Testis (tissue), 3 donors: ENCODE data around the gene DCUN1D4. TPM values are rescaled to one million over a fixed set of nuclear protein-coding genes. Genes with fewer than 3 reads are reported as not detected.
"Not testable (repeated sequence)": the region's sequence is repeated elsewhere in the genome, so short reads cannot be mapped to it uniquely, and the experiment has no call there.

Experiments used
- DNase-seq: peaks from one replicate; pipeline ENCODE4 v3.0.0-alpha.2; 2019
- H3K27ac ChIP-seq, 2 donors: fragments of 200-600 bp; sonication (generic); one replicate each; pipeline ENCODE4 v1.5.1; 2019
- H3K27me3 ChIP-seq: fragments of 200-600 bp; sonication (generic); one replicate; pipeline ENCODE4 v1.5.1; 2019
- H3K36me3 ChIP-seq: fragments of 200-600 bp; sonication (generic); one replicate; pipeline ENCODE4 v1.5.1; 2017; ENCODE audit warnings: low read depth; ENCODE audit errors: missing control alignments
- H3K4me1 ChIP-seq: fragments of 200-600 bp; sonication (generic); one replicate; pipeline ENCODE4 v1.5.1; 2019
- H3K4me3 ChIP-seq, 2 donors: fragments of 200-600 bp; sonication (generic); one replicate each; pipeline ENCODE4 v1.5.1; 2017 to 2019
- H3K9me3 ChIP-seq: fragments of 200-600 bp; sonication (generic); one replicate; pipeline ENCODE4 v1.5.1; 2017
- POLR2A ChIP-seq: fragments of 450-650 bp; IDR thresholded peaks from one replicate; pipeline ENCODE4 v1.6.1; 2017; ENCODE audit warnings: antibody characterized with exemption, mild to moderate bottlenecking, moderate library complexity
- WGBS, 2 donors: methylation state at CpG; one replicate each; pipeline ENCODE4 v1.1.5; 2018; 5-methylcytosine and 5-hydroxymethylcytosine counted together
- intact Hi-C: fragments of 100-400 bp; cut with DNase I; formaldehyde crosslinking; loops from one replicate; pipeline ENCODE4 v1.15.1; 2023; ENCODE audit warnings: low total_unique reads
- polyA plus RNA-seq: library from polyadenylated mRNA; stranded (reverse); fragments of 350-450 nt; fragmentation: Illumina TruSeq; extraction: RNeasy Lipid Tissue Mini Kit (QIAGEN cat#74804); gene quantifications from one replicate; pipeline ENCODE4 v1.2.3, GENCODE V29; 2014; ENCODE audit warnings: low read depth, low replicate concordance; ENCODE audit not compliant: insufficient read depth
- total RNA-seq, 2 donors: library from RNA; depleted of rRNA; stranded (reverse); fragments of >200 nt; gene quantifications; one replicate each; pipeline ENCODE4 v1.2.3, GENCODE V29; 2016
- TF ChIP-seq, protein P1 (sequence below), 3 experiments: fragments of 450-650 bp in 2 of 3; fragments of 200-600 bp in 1 of 3; sonication (generic) in 1 of 3; IDR thresholded peaks; one replicate each; pipeline ENCODE4 v1.5.1; 2016 to 2019; ENCODE audit warnings: antibody characterized with exemption in 3 of 3, mild to moderate bottlenecking in 2 of 3, moderate library complexity in 1 of 3

Gene DCUN1D4
- total and polyA plus RNA-seq, 3 donors from 2014 or later, result 57.7 to 81.9 (median 74.1) TPM

DNA sequence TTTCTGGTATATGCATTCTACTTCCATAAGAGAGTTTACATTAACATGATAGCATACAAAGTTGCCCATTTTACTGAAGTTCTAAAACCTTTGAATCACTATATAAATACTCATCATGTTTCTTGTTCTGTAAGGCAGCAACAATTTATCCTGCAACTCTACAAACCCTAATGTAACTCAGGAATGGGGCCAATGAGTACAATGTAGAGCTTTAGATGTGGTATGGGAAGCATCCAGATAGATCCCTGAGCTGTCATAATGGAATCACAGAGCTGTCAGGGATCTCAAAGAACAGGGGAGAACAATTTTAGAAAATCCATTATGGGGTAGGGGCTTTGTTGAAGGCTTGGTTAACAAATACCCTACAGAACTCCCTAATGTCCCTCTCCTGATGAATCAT, 88.5 kb downstream of the DCUN1D4 start:
- no peak for DNase-seq
- H3K4me1 ChIP-seq, result no peaks in the 10 kb centered on the region
- TF ChIP-seq POLR2A, result no peak
- TF ChIP-seq, protein P1, sequence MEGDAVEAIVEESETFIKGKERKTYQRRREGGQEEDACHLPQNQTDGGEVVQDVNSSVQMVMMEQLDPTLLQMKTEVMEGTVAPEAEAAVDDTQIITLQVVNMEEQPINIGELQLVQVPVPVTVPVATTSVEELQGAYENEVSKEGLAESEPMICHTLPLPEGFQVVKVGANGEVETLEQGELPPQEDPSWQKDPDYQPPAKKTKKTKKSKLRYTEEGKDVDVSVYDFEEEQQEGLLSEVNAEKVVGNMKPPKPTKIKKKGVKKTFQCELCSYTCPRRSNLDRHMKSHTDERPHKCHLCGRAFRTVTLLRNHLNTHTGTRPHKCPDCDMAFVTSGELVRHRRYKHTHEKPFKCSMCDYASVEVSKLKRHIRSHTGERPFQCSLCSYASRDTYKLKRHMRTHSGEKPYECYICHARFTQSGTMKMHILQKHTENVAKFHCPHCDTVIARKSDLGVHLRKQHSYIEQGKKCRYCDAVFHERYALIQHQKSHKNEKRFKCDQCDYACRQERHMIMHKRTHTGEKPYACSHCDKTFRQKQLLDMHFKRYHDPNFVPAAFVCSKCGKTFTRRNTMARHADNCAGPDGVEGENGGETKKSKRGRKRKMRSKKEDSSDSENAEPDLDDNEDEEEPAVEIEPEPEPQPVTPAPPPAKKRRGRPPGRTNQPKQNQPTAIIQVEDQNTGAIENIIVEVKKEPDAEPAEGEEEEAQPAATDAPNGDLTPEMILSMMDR (IDR thresholded peaks at IDR 0.05), result no peak
- no peak overlapping the region for H3K4me3 ChIP-seq
- H3K9me3 ChIP-seq, result no peaks in the 10 kb centered on the region
- intact Hi-C loops, result no loop called here
- H3K27me3 ChIP-seq, result no peaks in the 10 kb centered on the region
- H3K27ac ChIP-seq, result no peak overlapping the region
- H3K36me3 ChIP-seq, result no peaks in the 10 kb centered on the region

DNA sequence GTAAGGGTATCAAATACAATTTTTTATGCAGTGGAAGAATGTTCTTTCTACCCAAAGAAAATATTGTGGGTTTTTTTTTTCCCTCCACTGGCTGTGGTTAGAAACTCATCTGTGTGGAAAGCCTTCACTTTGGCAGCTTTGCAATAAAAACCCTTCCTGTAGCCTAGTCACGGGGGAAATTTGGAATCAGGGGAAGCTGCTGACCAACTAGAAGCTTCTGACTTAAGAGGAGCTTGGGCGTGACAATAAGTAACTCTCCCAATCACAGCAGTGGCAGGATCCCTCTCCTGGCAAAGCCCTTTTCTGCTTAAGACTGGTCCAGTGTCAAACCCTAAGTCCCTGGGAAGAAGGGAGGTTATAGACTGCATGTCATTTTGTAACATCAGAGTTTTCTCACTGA, 89.3 kb downstream of the DCUN1D4 start:
- Histone ChIP-seq H3K27ac (no peak overlapping the region), H3K4me3 (no peak overlapping the region), H3K36me3 (no peaks in the 10 kb centered on the region), H3K4me1 (no peaks in the 10 kb centered on the region), H3K27me3 (no peaks in the 10 kb centered on the region), H3K9me3 (no peaks in the 10 kb centered on the region)
- TF ChIP-seq POLR2A, result no peak
- TF ChIP-seq, protein P1 (IDR thresholded peaks at IDR 0.05), result no peak
- peak; percentile 14 for DNase-seq
- 38 to 48% methylated on average over 2 of the region's 2 CpGs for WGBS, 2 donors
- intact Hi-C loops, result no loop called here

DNA sequence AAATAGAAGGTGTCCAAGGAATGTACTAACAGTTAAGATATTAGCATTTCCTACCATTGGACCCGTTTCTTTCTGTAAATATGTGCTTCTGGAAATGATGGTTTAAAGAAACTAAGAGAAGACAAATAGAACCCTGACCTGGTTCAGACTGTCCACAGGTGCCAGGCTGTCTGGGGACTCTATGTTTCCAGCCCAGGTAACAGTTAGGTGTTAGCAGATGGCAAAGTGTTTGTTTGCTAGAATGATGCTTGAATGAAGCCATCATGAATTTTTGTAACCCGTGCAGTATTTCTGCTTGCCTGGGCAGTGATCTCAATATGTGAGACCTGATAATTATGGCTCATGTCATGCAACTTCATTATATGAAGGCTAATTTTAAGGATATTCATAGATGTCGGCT, 89.7 kb downstream of the DCUN1D4 start:
- WGBS, 2 donors, result 61 to 68% methylated on average over 3 of the region's 3 CpGs
- Histone ChIP-seq H3K4me3 (no peak overlapping the region), H3K4me1 (no peaks in the 10 kb centered on the region), H3K9me3 (no peaks in the 10 kb centered on the region), H3K27ac (no peak overlapping the region), H3K27me3 (no peaks in the 10 kb centered on the region), H3K36me3 (no peaks in the 10 kb centered on the region)
- TF ChIP-seq, protein P1 (IDR thresholded peaks at IDR 0.05), result no peak
- no peak for TF ChIP-seq POLR2A
- intact Hi-C loops, result no loop called here
- no peak for DNase-seq

DNA sequence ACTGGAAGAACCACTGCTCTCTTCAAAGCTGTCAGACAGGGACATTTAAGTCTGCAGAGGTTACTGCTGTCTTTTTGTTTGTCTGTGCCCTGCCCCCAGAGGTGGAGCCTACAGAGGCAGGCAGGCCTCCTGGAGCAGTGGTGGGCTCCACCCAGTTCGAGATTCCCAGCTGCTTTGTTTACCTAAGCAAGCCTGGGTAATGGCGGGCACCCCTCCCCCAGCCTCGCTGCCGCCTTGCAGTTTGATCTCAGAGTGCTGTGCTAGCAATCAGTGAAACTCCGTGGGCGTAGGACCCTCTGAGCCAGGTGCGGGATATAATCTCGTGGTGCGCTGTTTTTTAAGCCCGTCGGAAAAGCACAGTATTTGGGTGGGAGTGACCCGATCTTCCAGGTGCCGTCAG, 97.5 kb downstream of the DCUN1D4 start:
- WGBS, 2 donors, result 85 to 89% methylated on average over 10 to 13 of the region's 13 CpGs
- intact Hi-C loops, H3K4me3 ChIP-seq, H3K4me1 ChIP-seq, H3K9me3 ChIP-seq, H3K27me3 ChIP-seq, DNase-seq, H3K27ac ChIP-seq, H3K36me3 ChIP-seq: not testable (repeated sequence)

DNA sequence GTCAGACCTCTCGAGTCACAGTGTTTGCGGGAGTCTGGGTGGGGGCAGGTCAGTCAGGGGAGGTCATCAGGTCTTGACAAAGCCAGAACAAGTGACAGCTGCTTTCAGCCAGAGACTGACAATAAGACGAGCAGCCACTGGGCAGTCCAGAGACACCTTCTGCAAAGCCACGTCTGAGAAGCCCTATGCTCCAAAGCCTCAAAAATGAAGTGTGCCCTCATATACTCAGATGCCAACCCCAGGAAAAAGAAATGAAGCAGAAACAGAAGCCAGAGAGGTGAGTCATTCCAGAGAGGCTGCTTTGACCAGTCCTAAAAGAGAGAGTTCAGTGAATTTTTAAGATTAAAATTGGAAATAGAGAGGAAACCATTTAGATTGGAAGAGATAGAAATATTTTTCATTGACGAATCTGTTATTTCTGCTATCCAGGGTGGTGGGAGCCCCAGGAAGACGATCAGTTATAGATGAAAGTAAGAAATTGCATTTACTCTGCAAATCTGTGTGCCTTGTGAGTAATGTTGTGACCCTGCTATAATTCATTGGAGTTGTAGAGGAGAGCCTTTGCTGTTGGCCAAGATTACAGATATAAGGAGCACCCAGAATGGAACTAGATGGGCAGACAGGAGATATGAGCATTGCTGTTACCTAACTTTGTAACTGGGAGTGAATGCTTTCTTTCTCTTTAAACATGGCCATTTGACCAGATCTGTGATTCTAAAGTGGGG, 99.3 kb downstream of the DCUN1D4 start:
- no peaks in the 10 kb centered on the region for H3K9me3 ChIP-seq
- TF ChIP-seq, protein P1 (IDR thresholded peaks at IDR 0.05), result no peak
- TF ChIP-seq POLR2A, result no peak
- H3K4me1 ChIP-seq, result no peaks in the 10 kb centered on the region
- WGBS, 2 donors, result 65 to 67% methylated on average over 6 of the region's 6 CpGs
- no peak for DNase-seq
- H3K27ac ChIP-seq, result no peak overlapping the region
- no peaks in the 10 kb centered on the region for H3K27me3 ChIP-seq
- no peak overlapping the region for H3K4me3 ChIP-seq
- intact Hi-C loops, result no loop called here
- H3K36me3 ChIP-seq, result no peaks in the 10 kb centered on the region
